GOT3 (cell line): Measurements from ENCODE around the gene DDX10.
"Not testable (repeated sequence)": the region's sequence is repeated elsewhere in the genome, so short reads cannot be mapped to it uniquely, and the experiment has no call there.

Experiments used
- DNase-seq: peaks from one replicate; lab custom pipeline; 2025; ENCODE audit warnings: mixed read lengths; lab: John Stamatoyannopoulos, UW

Gene DDX10

DNA sequence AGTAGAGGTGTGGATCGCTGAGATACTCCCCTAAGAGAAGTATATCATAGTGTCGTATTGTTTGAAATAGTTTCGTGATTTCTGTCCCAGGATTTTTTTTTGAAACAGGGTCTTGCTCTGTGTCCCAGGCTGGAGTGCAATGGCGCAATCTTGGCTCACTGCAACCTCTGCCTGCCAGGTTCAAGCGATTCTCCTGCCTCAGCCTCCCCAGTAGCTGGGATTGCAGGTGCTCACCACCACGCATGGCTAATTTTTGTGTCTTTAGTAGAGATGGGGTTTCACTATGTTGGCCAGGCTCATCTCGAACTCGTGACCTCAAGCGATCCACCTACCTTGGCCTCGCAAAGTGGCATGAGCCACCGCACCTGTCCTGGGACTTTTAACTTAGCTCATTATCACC, 159.1 kb downstream of the DDX10 start:
- not testable (repeated sequence) for DNase-seq

DNA sequence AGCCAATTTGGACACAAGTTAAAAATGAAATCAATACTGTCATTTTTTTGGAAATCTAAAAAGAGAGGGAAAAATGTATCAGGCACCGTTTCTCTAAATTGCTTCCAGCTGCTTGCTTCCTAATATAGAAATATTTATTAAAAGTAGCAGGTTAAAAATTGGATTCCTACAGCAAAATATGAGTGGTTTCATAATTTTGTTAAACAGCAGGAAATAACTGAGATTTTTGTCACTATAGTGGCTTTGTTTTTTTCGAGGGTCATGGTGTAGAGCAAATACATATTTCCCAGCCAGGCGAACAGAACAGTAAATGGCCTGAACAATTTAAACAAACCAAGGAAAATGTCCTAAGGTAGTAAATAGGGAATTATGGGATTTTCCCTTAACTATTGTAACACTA, 159.7 kb downstream of the DDX10 start:
- no peak for DNase-seq

DNA sequence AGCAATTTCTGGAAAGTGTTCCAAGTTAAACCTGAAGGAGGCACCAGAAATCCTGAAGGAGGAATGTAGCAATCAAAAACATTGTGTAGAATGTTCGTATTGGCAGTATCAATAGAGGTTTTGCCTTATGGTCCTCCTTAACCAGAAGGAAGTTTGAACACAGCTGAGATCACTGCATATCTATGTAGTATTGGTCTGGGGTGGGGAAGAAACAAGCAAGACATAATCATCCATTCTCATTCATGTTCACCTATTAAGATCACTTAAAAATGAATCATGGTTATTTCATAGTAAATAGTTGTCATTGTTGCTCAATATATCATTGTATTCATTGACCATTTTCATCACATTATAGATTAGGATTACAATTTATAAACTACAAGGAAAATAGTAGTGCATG, 160.5 kb downstream of the DDX10 start:
- no peak for DNase-seq

DNA sequence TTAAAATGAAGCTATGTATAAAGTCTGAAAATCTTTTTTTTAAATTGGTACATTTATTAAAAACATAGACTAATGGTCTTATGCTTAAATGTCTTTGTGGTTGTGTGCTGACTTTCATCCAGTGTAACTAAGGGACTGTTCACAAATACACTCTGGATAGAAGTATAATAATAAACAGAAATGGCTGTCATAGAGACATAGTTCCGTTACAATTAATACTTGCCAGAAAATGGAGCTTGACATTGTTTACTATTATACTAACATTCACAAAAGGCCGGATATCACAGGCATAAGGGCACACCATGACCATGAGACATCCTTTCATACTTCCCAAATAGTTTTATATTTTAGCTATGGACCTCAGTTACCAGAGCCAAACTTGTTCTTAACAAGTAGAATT, 161.3 kb downstream of the DDX10 start:
- no peak for DNase-seq

DNA sequence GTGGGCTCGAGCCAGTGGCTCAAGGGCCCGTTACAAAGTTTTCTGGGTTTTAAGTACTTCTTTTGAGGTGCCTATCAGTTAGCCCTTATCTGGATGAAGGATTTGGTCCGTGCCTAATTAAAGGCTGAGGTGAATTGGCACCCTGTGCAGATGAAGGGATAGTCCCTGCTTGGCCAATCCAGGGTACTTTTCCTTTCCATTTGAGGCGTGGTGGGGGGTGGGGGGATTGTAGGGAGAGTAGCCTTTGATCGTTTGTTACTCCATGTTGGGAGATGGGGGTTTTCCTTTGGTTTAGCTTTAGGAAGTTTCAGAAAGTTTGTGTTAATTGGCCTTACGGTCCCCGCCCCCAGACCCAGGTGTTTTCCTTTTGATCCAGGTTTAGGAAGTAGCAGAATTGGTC, 170.8 kb downstream of the DDX10 start:
- DNase-seq: no peak

DNA sequence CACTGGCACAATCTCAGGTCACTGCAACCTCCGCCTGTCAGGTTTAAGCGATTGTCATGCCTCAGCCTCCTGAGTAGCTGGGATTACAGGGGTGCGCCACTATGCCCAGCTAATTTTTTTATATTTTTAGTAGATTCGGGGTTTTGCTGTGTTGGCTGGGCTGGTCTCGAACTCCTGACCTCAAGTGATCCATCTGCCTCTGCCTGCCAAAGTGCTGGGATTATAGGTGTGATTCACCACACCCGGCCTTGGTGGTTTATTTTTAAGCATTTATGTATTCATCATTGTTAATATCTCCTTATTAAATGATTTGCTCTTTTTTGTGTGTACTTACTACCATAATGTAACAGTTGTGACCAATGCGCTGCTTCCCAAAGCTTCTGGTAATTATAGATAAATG, 171.7 kb downstream of the DDX10 start:
- no peak for DNase-seq

DNA sequence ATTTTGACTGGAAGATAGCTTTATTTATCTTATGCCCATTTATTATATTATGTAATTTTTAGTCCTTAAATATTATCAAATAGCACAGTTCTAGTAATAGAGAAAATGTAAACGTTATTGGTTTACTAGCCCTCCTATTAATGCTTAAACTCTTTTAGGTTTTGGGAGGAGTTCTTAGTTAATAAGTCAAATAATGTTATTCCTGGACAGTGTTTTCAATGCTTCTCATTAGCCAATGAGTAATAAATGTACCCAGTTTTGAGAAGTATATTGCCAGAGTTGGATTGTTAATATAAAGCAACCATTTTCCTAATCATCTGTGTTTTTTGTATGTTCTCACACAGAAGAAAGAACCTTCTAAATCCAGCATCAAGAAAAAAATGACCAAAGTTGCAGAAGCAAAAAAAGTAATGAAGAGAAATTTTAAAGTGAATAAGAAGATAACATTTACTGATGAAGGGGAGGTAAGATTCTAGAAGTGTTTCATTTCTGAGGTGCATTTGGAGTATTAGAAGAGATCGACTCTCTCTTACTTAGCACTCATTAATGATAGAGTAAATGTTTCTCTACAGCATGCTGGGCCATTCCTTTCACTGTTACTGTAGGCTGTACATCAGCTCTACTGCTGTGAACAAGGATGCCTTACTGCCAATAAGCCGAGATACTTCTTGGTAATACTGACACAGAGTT, 173.4 kb downstream of the DDX10 start:
- DNase-seq: no peak

DNA sequence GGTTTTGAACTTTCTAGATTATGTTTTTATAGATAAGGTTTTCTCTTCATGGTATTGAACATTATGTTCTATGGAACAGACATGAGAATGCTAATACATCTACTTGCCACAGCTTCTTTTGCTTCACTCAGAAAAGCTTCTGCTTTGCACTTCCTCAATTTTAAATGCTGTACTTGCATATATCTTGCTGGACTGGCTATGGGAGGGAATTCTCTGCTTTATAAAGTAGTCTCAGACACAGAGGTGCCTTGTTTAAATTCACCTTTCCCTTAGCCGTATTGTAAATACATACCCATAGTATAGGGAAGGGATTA, 173.9 kb downstream of the DDX10 start:
- no peak for DNase-seq

DNA sequence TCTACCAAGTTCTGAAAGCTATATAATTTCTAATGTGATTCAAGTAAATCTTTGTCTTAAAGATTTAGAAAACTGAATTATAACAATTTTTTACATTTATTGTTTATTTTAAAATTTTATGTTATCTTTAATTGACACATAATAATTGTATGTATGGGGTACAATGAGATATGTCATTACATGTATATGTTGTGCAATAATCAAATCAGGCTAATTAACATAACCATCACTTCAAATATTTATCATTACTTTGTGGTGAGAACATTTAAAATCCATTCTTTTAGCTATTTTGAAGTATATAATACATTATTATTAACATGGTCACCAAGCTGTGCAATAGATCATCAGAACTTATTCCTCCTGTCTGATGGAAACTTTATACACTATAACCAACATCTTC, 181.1 kb downstream of the DDX10 start:
- no peak for DNase-seq

DNA sequence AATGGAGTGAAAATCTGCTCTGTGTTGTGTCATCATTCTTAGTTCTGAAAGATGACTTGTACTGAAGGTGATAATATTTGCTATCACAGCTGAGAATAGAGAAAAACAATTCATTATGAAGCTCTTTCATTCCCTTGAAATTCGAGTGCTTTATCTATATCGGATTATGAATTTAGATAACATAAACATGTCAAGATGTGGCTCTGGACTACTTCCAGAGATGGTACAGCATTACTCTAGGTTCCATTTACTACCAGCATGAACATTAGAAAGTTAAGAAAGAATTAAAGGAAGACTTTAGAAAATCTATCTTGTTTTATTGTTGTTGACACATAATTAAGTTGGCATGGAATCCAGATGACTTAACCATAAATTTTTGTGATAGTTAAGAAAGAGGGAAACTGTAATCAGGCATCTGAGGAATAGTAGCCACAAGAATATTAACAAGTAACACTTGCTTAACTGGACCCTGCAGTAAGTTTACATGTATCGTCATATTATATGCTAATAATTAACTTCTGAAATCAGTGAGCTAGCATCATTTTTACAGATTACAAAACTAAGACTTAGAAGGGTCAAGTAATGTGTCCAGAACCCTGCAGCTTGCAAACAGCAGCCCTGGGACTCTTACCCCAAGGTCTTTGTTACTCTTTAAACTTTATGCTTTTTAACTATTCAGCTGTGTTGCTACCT, 182.6 kb downstream of the DDX10 start:
- no peak for DNase-seq

DNA sequence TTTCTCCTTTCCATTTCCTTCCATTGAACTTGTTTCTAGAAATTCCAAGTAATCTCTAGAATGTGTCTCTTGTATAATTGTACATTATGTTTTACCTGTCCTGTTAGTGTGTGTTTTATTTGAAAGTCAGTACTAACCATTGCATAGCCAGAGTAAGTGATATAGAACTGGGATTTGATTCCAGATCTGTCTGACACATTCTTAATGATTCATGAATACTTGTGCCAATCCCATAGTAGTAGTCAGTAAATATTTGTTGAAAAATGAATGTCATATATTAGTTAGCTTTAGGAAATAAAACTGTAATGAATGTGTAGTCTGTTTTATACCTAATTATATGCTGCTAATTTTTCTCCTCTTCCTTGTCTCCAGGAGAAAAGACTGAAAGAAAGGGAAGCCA, 186.9 kb downstream of the DDX10 start:
- DNase-seq: no peak

DNA sequence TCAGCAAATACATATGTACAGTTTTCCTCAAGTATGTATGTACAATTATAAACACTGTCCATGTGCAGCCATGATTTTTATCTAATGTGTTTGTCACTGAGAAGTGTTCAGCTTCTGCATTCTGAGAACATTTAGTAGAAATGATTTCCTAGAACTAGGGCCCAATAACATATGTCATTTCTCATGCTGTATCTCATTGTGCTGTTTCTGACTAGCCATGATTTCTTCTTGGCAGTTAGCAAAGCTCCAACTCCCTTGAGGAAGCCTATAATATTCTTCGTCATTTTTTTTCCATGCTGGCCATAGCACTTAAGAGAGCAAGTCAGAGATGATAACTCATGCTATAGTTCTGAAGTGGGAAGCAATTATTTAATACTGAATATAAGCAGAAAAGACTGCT, 187.8 kb downstream of the DDX10 start:
- DNase-seq: no peak

DNA sequence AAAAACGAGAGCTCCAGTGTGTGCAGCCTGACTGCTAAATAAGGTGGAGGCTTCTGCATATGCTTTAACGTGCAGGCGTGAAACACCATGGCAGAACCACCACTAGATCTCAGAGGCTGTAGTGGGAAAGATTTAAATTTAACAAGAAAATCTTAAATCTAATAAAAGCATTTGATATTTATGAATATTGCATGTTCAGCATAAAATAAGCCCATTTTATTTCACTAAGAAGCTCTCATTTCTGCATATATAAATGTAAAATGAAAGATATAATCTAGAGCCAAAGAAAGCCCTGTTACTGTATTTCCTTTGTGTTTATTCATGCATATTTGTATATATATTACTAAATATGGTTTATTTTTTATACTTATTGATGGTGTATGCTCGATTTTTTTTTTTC, 188.3 kb downstream of the DDX10 start:
- no peak for DNase-seq

DNA sequence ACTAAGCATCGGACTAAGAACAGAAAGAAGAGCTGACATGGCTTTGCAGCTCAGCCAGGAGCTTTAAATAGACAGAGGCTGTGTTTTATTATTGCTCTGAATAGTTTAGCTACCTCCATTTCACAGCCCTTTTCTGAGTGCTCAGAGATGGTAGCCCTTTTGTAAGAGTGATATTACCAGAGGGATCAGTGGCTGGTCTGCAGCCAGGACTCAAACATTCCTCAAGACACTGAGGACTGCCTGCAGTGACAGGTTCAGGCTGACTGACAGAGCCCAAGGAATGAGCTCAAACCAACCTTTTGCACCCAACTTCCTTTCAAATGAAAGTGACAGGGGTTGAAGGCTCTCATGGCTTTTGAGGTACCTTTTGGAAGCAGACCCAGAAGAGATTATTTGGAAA, 189.0 kb downstream of the DDX10 start:
- no peak for DNase-seq

DNA sequence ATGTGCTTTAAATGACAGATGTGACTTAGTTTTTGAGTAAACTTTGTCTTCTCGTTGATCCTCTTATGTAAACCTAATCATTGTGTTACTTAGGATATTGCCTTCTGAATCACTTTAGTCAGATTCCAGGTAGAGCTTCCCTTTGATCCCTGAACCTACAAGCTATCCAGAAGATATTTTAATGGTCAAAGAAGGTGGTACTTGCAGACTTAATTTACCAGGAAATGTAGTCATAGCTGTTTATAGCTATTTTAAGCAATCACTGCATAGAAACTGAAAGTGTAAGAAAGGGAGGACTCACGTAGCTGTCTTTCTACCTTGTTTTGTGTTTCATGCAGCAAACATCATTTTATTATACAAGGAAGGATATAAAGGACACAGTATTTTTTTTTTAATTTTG, 189.5 kb downstream of the DDX10 start:
- DNase-seq: no peak

DNA sequence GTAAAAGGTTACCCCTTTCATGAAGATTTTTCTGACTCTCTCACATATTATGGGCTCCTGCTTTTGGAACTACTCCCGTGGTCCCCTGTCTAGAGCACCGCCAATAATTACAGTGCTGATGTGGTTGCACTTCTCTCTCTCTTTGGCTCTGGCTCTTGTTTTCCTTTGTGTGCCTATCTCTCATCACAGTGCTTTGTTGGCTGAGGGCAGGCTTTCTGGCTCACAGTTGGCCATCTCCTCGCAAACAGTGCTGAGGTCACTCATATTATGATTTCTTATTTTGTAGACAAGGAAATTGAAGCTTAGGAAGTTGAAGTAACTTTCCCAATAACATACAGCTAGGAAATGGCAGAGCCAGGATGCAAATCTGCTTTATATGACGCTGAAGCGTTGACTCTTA, 192.5 kb downstream of the DDX10 start:
- DNase-seq: no peak

DNA sequence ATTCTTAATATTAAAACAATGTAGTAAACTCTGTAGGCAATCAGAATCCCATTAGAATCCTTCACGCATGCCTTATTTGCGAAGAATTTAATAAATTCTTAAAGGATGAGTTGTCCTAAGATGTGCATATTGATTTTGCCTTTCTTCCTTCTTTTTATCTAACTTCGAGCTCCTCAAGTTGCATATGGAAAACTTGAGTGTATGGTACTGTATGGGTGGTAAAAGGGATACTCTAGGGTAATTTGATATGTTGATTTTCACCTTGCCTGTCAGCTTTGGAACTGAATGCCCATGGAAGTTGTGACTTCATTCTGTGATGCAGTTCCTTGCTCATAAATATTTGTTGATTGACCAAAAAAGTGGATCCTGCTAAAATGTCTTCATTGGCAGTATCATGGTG, 193.8 kb downstream of the DDX10 start:
- DNase-seq: no peak

DNA sequence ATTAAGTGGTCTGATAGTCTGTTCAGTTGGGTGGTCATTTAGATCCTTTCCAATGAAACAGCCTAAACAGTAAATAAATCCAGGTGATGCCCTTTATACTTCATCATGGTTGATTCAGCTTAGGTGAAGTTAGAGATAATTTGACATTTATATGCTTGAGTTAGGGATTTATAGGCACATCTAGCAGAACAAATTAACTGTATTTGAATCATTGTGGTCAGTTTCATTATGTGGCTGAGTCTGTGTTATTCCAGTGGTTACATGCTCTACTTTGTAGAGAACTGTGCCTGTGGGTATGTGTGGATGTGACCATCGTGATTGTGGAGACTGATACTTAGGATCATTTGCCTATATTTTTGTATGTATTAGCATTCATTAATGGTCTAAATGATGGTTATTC, 194.6 kb downstream of the DDX10 start:
- DNase-seq: no peak

DNA sequence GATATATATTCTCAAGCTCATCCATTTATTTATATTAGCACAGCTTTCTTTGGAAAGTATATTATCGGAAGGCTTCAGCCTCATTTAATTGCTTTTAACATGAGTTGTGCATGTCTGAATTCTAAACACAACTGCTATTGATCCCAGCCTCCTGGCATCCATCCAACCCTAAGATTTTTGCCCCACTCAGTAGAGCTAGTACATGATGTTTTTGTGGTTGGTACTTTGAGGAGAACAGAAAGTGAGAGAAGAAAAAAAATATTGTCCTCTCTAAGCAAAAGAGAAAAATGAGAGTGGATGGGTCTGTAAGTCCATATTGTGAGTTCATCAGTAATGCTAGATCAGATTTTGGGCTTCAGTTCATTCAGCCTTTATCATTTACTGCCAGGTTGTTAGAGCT, 198.7 kb downstream of the DDX10 start:
- no peak for DNase-seq

DNA sequence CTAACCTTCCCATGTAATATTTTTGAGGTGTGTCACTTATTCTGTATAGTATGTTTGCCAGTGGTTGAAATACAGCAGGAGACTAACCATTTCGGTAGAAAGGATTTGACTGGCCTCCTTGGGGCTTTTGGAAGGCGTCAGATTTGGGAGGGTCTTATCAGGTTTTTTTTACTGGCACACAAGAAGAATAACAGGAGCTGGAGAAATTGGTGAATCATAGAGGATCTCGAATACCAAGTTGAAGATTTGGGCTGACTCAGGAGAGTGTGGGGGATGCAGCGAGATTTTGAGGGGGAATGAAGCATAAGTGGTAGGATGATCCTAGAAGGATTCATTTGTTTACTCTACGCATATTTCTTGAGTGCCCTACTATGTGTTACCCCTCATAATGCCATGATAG, 200.5 kb downstream of the DDX10 start:
- DNase-seq: no peak

DNA sequence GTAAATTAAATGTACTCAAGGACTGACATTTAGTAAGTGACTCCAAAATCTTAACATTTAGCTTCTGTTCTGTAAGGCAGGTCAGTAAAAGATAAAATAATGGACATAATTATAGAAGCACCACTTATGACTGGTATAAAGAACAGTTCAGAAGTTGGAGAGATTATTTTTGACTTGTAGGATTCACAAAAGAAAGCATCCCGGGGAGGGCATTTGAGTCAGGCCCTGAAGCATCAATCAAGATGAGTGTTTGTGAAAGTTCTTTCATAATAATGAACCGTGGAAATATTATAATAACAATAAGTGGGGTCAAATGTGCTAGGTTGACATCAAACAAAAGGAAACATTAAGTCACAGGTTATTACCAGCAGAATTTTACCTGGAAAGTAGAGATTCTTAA, 201.9 kb downstream of the DDX10 start:
- DNase-seq: no peak

DNA sequence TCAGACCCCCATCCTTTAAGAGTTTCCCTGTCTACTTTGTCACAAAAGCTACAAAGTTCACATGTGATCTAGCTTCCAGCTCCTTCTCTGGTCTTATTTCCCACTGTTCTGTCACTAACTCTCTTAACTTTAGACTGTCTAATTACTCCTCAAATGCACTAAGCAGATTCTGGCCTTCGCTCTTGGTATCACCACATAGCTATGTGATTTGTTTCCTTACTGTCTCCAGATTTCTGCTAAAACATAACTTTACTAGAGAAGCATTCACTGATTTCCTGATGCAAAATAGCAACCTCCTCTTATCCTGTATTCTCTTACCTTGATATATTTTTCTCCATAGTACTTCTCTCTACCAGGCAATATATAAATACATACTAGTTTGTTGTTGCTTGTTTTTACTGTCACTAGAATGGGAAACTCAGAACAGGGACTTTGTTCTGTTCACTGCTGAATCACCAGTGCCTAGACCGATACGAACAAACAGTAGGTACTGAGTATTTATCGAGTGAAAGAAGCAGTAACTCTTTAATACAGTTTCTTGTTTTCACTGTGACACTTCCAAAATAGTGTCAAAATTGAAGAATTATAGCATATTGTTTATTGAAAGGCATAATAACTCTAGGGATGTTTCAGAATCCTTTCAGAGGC, 205.6 kb downstream of the DDX10 start:
- no peak for DNase-seq

DNA sequence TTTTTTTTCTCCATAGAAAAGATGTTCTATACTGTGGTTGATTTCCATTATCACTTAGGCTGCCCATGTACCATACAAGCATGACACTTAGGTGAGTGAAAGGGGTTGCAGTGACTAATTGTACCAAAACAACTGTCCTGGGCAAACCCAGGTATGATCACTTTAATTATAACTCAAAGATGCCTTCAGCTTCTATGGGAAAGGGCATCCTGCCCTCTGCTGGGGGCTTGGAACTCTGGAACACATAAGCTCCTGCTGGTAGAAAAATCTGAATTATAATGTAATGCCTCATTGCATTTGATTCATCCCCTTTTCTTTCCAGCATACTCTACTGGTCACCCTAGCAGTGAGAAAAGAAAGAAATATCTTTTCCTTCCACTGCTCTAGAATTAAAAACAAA, 206.3 kb downstream of the DDX10 start:
- DNase-seq: no peak

DNA sequence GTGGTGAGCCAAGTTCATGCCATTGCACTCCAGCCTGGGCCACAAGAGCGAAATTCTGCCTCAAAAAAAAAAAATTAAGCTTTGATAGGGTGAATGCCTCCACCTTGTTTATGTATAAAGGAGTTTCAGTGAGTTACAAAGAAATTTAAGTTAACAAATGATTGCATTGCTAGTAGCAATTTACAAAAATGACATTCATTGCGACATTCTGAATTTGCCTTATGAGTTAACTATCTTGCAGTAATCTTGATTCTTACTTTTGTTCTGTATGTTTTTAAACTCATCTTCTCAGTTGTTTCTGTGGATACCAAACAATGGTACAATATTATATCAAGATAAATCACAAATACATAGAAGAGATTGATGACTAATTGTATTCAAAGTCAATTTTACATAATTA, 207.0 kb downstream of the DDX10 start:
- no peak for DNase-seq
